HG03066 (cell line): ENCODE results near the gene SPON2.
A peak's percentile ranks its signal among the peaks of the same experiment; 100 is the strongest.

Experiments
- ATAC-seq: cut with Tn5 transposase; IDR thresholded peaks from one replicate; pipeline ENCODE4 v1.9.1; 2021; ENCODE audit warnings: low read depth; ENCODE audit not compliant: unreplicated experiment

The SPON2 gene

GRCh38 chr4:1172228-1172851, at the start of gene SPON2:
Gene SPON2 (minus strand): TSS chr4:1172583.
- no peak for ATAC-seq

- ATAC-seq, result no peak
These were observed 48.9 kb upstream of the SPON2 start for GRCh38 chr4:1221155-1221870.

- ATAC-seq, result no peak
These were observed 48.2 kb upstream of the SPON2 start for GRCh38 chr4:1220566-1220965.

DNA sequence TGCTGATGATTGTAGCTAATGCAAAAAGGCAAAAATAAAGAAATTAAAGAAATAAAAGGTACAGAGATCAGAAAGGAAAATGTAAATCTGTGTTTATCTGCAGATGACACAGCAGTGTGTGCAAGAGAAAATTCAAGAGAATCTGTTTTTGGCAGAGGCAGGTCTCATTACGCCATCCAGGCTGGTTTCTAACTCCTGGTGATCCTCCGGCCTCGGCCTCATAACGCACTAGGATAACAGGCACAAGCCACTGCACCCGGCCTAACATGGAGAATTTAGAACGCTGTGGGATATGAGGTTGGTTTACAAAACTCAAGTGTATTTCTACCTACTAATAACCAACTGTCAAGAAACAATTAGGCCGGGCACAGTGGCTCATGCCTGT, 47.2 kb upstream of the SPON2 start:
- ATAC-seq, result no peak

DNA sequence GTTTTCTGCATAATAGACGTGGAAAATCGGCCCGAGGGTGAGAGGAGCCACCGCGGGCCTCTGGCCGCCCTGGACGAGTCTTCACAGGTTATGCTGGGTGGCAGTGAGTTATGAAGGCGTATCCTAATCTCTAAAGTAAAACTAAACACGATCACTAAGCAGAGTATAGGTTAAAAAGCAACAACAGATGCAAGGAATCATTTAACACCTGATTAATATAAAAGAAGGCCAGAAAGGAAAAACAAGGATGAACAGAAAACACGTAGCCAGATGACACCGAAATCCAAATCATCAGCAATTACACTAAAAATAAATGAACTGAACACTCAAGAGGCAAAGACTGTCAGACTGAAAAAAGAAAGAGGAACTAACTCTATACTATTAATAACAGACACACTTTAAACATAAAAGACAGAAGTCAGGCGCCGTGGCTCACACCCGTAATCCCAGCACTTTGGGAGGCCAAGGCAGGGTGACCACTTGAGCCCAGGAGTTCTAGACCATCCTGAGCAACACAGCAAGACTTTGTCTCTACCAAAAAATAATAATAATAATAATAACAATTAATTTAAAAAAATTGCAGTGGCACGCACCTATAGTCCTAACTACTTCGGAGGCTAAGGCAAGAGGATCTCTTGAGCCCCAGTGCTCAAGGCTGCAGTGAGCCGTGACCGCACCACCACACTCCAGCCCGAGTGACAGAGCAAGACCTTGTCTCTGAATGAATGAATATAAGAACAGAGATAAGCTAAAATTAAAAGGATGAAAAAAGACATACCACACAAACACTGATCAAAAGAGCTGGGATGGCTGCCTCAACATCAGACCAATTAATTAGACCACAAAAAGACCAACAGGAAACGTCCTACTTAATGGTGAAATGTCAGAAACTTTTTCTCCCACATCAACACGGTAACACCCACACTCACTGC, 46.5 kb upstream of the SPON2 start:
- ATAC-seq, result peak; percentile 83

DNA sequence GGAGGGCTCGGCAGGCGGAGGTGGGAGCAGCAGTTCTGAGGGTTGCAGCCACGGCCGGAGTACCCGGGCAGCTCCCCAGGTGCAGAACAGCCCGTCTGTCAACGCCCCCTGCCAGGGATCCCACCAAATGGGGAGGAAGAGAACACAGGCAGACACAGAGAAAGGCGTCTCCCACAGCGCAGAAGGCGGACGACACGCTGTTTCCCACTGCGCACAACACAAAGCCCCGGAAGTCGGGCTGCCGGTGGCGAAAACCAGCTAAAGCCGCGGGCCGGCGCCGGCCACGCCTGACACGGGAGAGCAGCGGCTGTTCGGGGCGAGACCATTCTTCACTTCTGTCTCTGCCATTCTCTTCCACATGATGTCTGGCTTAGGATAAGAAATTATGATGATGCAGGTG, 45.0 kb upstream of the SPON2 start:
- no peak for ATAC-seq

- ATAC-seq, result no peak
These were observed 44.5 kb upstream of the SPON2 start for GRCh38 chr4:1216869-1217294.

GRCh38 chr4:1216076-1216614, 43.8 kb upstream of the SPON2 start:
- ATAC-seq, result no peak

DNA sequence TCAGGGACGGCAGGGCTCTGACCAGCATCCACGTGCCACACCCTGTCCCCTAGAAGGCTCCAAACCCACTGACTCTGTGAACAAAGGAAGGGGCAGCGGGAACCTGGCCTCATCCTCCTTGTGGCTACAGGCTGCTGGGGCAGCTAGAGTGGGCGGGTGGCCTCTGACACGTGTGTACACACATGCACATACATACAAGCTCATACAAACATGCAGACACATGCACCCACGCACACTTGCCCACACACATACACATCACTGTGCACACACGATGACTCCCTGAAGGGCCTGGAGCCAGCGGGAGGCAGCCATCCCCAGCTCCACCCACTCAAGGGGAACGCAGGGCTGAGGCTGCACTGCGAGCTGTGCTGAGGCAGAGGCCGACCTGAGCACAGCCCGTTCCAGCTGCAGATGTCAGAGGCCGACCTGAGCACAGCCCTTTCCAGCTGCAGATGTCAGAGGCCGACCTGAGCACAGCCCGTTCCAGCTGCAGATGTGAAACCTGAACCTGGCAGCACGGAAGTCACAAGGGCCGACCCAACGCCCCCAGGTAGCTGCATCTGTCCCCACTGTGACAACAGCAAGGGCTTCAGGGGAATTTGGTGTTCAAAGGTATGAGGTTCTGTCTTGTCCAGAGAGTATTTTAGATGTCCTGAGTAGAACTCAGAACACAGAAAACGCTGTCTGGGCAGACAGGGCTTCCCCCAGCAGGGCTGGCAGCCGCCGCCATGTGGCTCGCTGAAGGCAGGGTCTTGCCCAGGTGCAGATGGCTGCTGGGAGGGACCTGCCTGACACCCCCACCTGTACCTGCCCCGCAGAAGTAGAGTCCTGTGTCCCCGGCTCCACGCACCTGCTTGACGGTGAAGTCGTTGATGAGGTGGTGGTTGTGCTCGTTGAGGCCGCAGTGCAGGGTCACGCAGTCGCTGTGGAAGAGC, 43.0 kb upstream of the SPON2 start:
- no peak for ATAC-seq

DNA sequence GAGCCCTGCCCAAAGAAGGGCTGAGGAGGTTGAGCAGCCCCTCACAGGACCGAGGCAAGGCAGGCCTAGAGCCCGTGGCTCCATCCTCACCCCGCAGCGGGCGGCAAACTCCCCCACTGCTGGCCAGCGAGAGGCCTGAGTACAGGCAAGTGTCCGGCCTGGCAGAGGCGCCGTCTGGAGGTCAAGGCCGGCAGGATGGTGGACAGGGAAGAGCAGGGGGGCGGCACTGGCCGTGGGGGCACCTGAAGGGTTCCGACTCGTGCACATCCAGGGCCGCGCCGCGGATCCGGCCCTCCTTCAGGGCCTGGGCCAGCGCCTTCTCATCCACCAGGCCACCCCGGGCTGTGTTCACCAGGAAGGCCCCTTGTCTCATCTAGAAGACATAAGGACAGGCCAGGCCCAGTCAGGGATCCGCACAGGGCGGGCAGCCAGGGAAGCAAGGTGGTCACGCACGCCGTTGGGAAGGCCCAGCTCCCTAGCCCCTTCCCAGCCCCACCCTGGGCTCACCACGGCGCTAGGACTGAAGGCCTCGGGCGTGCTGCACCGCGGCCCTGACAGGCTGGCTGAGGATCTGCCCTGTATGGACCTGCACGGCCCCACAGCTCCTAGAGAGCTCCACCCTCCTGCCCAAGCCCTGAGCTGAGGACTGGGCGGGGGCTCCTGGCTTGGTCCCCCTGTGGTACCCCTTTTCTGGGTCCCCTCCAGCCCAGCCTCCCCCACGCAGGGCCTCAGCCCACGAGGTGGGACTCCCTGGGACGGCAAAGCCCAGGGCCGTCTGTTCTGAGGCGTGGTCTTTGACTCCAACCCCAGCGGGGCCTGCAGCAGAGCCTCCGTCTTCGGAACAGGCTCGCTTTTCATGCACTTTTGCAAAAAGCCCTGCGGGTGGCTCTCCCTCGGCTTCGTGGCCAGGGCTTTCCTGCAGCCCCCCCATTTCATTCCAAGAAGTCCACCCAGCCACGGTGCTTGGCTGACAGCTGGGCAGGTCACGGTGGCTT, 42.0 kb upstream of the SPON2 start:
- no peak for ATAC-seq

DNA sequence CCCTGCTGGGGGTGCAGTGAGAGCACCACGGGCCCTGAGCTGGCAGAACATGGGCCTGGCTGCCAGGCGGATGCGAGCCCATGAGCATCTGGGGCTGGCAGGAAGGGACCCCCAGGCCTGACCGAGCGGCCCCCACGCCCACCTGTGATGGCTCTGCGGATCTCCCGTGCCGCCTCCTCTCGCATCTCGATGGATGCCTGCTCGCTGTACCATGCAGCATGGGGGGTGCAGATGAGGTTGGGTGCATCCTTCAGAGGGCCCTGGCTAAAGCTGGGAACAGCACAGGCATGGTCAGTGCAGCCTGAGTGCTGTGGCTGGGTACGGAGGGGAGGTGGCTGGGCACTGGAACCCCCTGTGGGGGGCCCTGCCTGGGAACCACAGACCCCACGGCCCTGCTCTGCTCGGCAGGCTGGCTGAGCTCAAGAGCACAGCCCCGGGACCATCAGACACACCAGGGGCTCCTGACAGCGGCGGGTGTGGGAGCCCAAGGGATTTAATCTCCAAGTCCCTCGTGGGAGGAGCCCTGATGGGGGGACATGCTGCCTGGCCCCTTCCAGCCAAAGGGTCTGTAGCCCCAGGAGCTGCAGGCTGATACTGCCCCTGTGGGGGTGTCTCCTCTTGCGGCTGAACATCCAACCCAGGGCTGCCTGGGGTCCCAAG, 41.1 kb upstream of the SPON2 start:
- ATAC-seq, result no peak

GRCh38 chr4:1212546-1213335, 40.4 kb upstream of the SPON2 start:
- no peak for ATAC-seq

DNA sequence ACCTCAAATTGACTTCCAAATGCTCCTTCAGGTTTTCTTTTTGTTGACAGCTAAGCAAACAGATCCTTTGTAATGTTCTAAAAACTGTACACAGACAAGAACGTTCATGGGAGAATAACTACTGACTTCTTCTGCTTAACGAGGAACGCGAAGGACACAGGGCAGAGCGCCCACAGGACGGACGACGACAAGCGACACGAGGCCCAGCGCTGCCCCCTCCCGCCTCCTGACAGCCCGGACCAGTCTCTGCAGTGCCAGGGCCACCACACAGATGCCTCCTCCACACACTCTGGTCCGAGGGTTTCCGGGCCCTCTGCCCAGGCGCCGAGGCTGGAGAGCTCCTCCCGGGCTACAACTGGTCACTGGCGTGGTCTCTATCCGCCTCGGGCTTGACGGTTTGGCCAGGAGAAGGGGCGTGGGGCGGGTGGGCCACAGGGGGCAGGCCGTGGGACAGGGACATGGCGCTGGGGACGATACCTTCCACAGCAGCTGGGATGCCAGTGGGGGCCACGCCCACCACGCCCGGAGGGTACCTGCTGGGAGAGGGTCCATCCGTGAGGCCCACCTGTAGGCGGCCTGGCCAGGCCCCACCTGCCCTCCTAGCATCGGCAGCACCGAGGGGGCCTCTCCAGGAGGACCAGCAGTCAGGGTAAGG, 39.6 kb upstream of the SPON2 start:
- no peak for ATAC-seq

DNA sequence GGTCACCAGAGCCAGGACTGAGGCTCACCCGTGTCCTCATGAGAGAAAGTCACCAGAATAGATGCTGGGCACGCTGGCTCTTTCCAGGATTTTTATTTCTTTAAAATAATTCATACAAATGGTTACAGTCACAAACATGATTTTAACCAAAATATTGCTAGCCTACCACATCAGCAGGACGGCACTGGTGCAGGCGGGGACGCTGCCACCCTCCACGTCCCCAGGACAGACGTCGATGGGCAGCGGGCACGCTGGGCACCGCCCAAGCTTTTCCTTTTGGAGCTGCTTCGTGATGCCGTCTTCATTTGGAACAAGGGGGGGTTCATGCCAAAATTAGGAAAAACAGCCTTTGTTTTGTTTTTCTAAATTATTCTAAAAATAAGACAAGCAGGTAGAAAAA, 39.0 kb upstream of the SPON2 start:
- ATAC-seq, result no peak

DNA sequence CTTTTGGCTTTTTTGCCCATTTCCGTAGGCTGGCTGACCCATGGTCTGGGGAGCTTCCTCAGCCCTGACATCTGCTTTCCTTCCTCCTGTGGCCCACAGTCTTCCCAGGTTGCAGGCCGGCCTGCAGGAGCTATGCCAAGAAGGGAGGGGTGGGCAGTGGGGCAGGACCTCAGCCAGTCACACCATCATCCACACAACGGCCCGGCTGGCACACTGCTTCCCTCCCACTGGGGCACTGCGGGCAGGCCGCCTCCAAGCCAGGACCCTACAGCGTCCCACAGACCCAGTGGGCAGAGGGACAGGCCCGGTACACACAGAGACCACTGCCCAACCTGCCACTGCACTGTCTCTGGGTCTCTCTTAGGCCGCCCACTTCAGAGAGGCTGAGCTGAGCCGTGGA, 38.6 kb upstream of the SPON2 start:
- ATAC-seq, result no peak

DNA sequence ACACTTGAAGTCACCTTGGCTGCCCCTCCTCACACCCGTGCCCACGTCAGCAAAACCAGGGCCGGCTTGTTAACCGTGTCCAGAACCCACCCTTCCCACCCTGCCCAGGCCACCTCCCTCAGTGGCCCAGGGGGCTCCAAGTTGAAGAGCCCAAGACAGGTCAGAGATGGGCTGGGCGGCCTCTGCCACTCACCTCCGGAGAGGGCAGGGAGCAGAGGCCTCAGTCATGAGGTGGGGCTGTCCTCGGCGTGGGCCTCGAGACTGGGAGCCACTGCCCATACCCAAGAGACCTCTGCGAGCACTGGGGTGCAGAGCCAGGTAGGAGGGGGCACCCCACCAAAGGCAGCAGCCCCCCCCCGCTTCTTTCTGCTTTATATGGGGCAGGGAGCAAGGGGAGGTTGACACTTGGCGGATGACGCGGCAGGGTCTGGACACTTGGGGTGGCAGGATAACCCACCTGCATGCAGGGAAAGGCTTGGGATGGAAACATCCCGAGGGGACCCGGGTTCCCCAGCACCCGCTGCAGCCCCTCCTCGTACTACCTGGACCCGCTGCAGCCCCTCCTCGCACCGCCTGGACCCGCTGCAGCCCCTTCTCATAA, 38.0 kb upstream of the SPON2 start:
- ATAC-seq, result no peak

GRCh38 chr4:1209821-1210220, 37.4 kb upstream of the SPON2 start:
- no peak for ATAC-seq
